ENCODE results near the gene IQCC.

Gene IQCC

GRCh38 chr1:32221980-32222755 is 16.7 kb downstream of the IQCC start, which contains the start of the genes EIF3I and TMEM234:
Gene EIF3I, plus strand, starts transcription at chr1:32222407. Its CDS starts 35 bp downstream, at chr1:32222442.
Gene TMEM234, minus strand, starts transcription at chr1:32222353. Its CDS starts 31 bp downstream, at chr1:32222322.
- H3K27me3 ChIP-seq (ENCODE audit: control insufficient read depth in 1 of 2, insufficient read depth in 2 of 2, low read length in 2 of 2), result no peaks in the 10 kb centered on the region
- H3K36me3 ChIP-seq (ENCODE audit: control insufficient read depth in 1 of 2, insufficient read depth in 2 of 2, low read length in 2 of 2), result peaks cover 19 to 41% of the 10 kb centered on the region in 2 donors
- H3K4me3 ChIP-seq (ENCODE audit: low read depth in 1 of 2, low read length in 2 of 2), result peak within 1 kb of the TSS; percentile 97 to 99
- peak within 1 kb of the TSS; percentile 96 to 98 for H3K9ac ChIP-seq (ENCODE audit: low read depth in 1 of 2, low read length in 2 of 2)
- H3K9me3 ChIP-seq (ENCODE audit: control insufficient read depth in 1 of 2, low read length in 2 of 2), result no peaks in the 10 kb centered on the region
- H3K4me1 ChIP-seq (ENCODE audit: control insufficient read depth in 1 of 2, insufficient read depth in 2 of 2, low read length in 2 of 2), result peaks cover 23 to 28% of the 10 kb centered on the region in 2 donors
- H3K27ac ChIP-seq (ENCODE audit: low read depth, low read length), result peak within 1 kb of the TSS; percentile 86

- no peaks in the 10 kb centered on the region for H3K27me3 ChIP-seq (ENCODE audit: control insufficient read depth in 1 of 2, insufficient read depth in 2 of 2, low read length in 2 of 2)
- H3K4me1 ChIP-seq (ENCODE audit: control insufficient read depth in 1 of 2, insufficient read depth in 2 of 2, low read length in 2 of 2), result peaks cover 23 to 28% of the 10 kb centered on the region in 2 donors
- no peak overlapping the region for H3K4me3 ChIP-seq (ENCODE audit: low read depth in 1 of 2, low read length in 2 of 2)
- H3K9me3 ChIP-seq (ENCODE audit: control insufficient read depth in 1 of 2, low read length in 2 of 2), result no peaks in the 10 kb centered on the region
- peaks cover 29 to 50% of the 10 kb centered on the region in 2 donors for H3K36me3 ChIP-seq (ENCODE audit: control insufficient read depth in 1 of 2, insufficient read depth in 2 of 2, low read length in 2 of 2)
- peak overlapping the region in 1 of 2 donors; percentile 46 for H3K9ac ChIP-seq (ENCODE audit: low read depth in 1 of 2, low read length in 2 of 2)
- no peak overlapping the region for H3K27ac ChIP-seq (ENCODE audit: low read depth, low read length)
These were observed 18.2 kb downstream of the IQCC start for GRCh38 chr1:32223683-32224082.

DNA sequence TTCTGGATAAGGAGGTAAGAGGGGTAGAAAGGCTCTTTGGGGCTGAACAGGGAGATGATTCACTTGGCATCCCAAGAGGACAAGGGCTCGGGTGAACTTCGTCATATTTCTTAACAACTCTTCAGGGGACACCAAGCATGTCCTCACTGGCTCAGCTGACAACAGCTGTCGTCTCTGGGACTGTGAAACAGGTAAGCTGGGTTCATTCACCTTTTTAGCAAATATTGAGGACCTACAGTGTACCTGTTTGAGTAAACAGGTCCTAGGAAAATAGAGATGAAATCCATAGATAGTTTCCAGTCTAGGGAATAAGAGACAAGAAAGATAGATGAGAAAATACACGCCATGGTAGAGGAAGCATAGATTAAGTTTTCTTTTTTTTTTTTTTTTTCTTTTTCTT is 18.8 kb downstream of the IQCC start:
- H3K27me3 ChIP-seq (ENCODE audit: control insufficient read depth in 1 of 2, insufficient read depth in 2 of 2, low read length in 2 of 2), result no peaks in the 10 kb centered on the region
- H3K9me3 ChIP-seq (ENCODE audit: control insufficient read depth in 1 of 2, low read length in 2 of 2), result no peaks in the 10 kb centered on the region
- H3K9ac ChIP-seq (ENCODE audit: low read depth in 1 of 2, low read length in 2 of 2), result peak overlapping the region in 1 of 2 donors; percentile 46
- no peak overlapping the region for H3K4me3 ChIP-seq (ENCODE audit: low read depth in 1 of 2, low read length in 2 of 2)
- H3K27ac ChIP-seq (ENCODE audit: low read depth, low read length), result no peak overlapping the region
- H3K36me3 ChIP-seq (ENCODE audit: control insufficient read depth in 1 of 2, insufficient read depth in 2 of 2, low read length in 2 of 2), result peaks cover 32 to 54% of the 10 kb centered on the region in 2 donors
- H3K4me1 ChIP-seq (ENCODE audit: control insufficient read depth in 1 of 2, insufficient read depth in 2 of 2, low read length in 2 of 2), result peaks cover 23 to 28% of the 10 kb centered on the region in 2 donors

- no peak overlapping the region for H3K9ac ChIP-seq (ENCODE audit: low read depth in 1 of 2, low read length in 2 of 2)
- H3K9me3 ChIP-seq (ENCODE audit: control insufficient read depth in 1 of 2, low read length in 2 of 2), result no peaks in the 10 kb centered on the region
- no peaks in the 10 kb centered on the region for H3K27me3 ChIP-seq (ENCODE audit: control insufficient read depth in 1 of 2, insufficient read depth in 2 of 2, low read length in 2 of 2)
- peaks cover 1 to 4% of the 10 kb centered on the region in 2 donors for H3K4me1 ChIP-seq (ENCODE audit: control insufficient read depth in 1 of 2, insufficient read depth in 2 of 2, low read length in 2 of 2)
- no peak overlapping the region for H3K27ac ChIP-seq (ENCODE audit: low read depth, low read length)
- H3K36me3 ChIP-seq (ENCODE audit: control insufficient read depth in 1 of 2, insufficient read depth in 2 of 2, low read length in 2 of 2), result peaks cover 33 to 68% of the 10 kb centered on the region in 2 donors
- no peak overlapping the region for H3K4me3 ChIP-seq (ENCODE audit: low read depth in 1 of 2, low read length in 2 of 2)
These were observed 23.3 kb downstream of the IQCC start for GRCh38 chr1:32228771-32229170.

- Histone ChIP-seq H3K36me3 (ENCODE audit: control insufficient read depth in 1 of 2, insufficient read depth in 2 of 2, low read length in 2 of 2) (peaks cover 21 to 44% of the 10 kb centered on the region in 2 donors), H3K27ac (ENCODE audit: low read depth, low read length) (no peak overlapping the region), H3K27me3 (ENCODE audit: control insufficient read depth in 1 of 2, insufficient read depth in 2 of 2, low read length in 2 of 2) (no peaks in the 10 kb centered on the region), H3K4me3 (ENCODE audit: low read depth in 1 of 2, low read length in 2 of 2) (no peak overlapping the region), H3K9me3 (ENCODE audit: control insufficient read depth in 1 of 2, low read length in 2 of 2) (no peaks in the 10 kb centered on the region), H3K9ac (ENCODE audit: low read depth in 1 of 2, low read length in 2 of 2) (no peak overlapping the region), H3K4me1 (ENCODE audit: control insufficient read depth in 1 of 2, insufficient read depth in 2 of 2, low read length in 2 of 2) (no peaks in the 10 kb centered on the region)
These were observed 26.5 kb downstream of the IQCC start for GRCh38 chr1:32231843-32232432.

- H3K4me1 ChIP-seq (ENCODE audit: control insufficient read depth in 1 of 2, insufficient read depth in 2 of 2, low read length in 2 of 2), result no peaks in the 10 kb centered on the region
- peaks cover 19 to 36% of the 10 kb centered on the region in 2 donors for H3K36me3 ChIP-seq (ENCODE audit: control insufficient read depth in 1 of 2, insufficient read depth in 2 of 2, low read length in 2 of 2)
- H3K27ac ChIP-seq (ENCODE audit: low read depth, low read length), result no peak overlapping the region
- H3K9me3 ChIP-seq (ENCODE audit: control insufficient read depth in 1 of 2, low read length in 2 of 2), result no peaks in the 10 kb centered on the region
- H3K4me3 ChIP-seq (ENCODE audit: low read depth in 1 of 2, low read length in 2 of 2), result no peak overlapping the region
- no peaks in the 10 kb centered on the region for H3K27me3 ChIP-seq (ENCODE audit: control insufficient read depth in 1 of 2, insufficient read depth in 2 of 2, low read length in 2 of 2)
- H3K9ac ChIP-seq (ENCODE audit: low read depth in 1 of 2, low read length in 2 of 2), result no peak overlapping the region
These were observed 27.3 kb downstream of the IQCC start for GRCh38 chr1:32232558-32233304.

DNA sequence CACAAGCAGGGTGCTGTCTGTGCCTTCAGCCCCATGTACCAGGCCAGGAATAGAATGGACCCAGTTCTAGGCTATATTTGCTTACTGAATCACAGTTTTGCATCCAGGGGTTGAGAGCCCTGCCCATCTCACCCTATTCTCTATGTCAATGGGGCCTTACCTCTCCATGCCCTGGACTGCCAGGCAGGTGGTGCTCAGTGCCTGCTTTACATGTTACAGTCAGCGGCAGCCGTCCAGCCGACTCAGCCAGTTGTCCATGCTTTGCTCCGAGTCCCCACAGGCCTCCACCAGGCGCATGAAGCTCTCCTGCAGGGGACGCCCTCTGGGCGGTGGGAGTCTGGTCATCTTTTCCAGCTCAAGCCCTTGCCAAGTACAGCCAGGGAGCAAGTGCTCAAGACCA is 29.3 kb downstream of the IQCC start:
- H3K27ac ChIP-seq (ENCODE audit: low read depth, low read length), result no peak overlapping the region
- H3K9me3 ChIP-seq (ENCODE audit: control insufficient read depth in 1 of 2, low read length in 2 of 2), result no peaks in the 10 kb centered on the region
- peaks cover 0 to 3% of the 10 kb centered on the region in 2 donors for H3K4me1 ChIP-seq (ENCODE audit: control insufficient read depth in 1 of 2, insufficient read depth in 2 of 2, low read length in 2 of 2)
- H3K36me3 ChIP-seq (ENCODE audit: control insufficient read depth in 1 of 2, insufficient read depth in 2 of 2, low read length in 2 of 2), result peaks cover 8 to 22% of the 10 kb centered on the region in 2 donors
- no peak overlapping the region for H3K9ac ChIP-seq (ENCODE audit: low read depth in 1 of 2, low read length in 2 of 2)
- H3K27me3 ChIP-seq (ENCODE audit: control insufficient read depth in 1 of 2, insufficient read depth in 2 of 2, low read length in 2 of 2), result no peaks in the 10 kb centered on the region
- H3K4me3 ChIP-seq (ENCODE audit: low read depth in 1 of 2, low read length in 2 of 2), result no peak overlapping the region

DNA sequence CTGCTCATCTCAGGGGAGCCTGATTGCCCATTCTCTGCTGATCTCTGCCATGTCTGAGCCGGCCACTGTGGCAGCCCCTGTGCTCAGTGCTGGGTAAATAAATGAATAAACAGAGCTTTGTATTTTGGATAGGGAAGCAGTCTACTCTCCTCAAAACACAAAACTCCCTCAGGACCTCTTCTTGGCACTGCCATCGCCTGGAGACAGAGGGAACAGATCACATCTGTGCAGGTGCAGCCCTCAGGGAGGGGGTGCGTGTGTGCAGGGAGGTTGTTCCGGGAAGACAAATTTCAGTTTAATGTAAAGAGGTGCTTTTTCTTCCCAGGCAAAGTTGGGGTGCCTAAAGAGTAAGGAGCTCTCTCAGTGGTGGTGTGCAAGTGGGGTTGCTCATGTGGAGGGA is 33.9 kb downstream of the IQCC start:
- H3K27me3 ChIP-seq (ENCODE audit: control insufficient read depth in 1 of 2, insufficient read depth in 2 of 2, low read length in 2 of 2), result no peaks in the 10 kb centered on the region
- H3K4me3 ChIP-seq (ENCODE audit: low read depth in 1 of 2, low read length in 2 of 2), result peak overlapping the region in 1 of 2 donors; percentile 71
- H3K36me3 ChIP-seq (ENCODE audit: control insufficient read depth in 1 of 2, insufficient read depth in 2 of 2, low read length in 2 of 2), result no peaks in the 10 kb centered on the region
- H3K9me3 ChIP-seq (ENCODE audit: control insufficient read depth in 1 of 2, low read length in 2 of 2), result no peaks in the 10 kb centered on the region
- H3K27ac ChIP-seq (ENCODE audit: low read depth, low read length), result no peak overlapping the region
- peaks cover 0 to 24% of the 10 kb centered on the region in 2 donors for H3K4me1 ChIP-seq (ENCODE audit: control insufficient read depth in 1 of 2, insufficient read depth in 2 of 2, low read length in 2 of 2)
- no peak overlapping the region for H3K9ac ChIP-seq (ENCODE audit: low read depth in 1 of 2, low read length in 2 of 2)

GRCh38 chr1:32239790-32240139 is 34.3 kb downstream of the IQCC start:
- no peaks in the 10 kb centered on the region for H3K27me3 ChIP-seq (ENCODE audit: control insufficient read depth in 1 of 2, insufficient read depth in 2 of 2, low read length in 2 of 2)
- H3K4me1 ChIP-seq (ENCODE audit: control insufficient read depth in 1 of 2, insufficient read depth in 2 of 2, low read length in 2 of 2), result peaks cover 0 to 24% of the 10 kb centered on the region in 2 donors
- H3K4me3 ChIP-seq (ENCODE audit: low read depth in 1 of 2, low read length in 2 of 2), result peak overlapping the region; percentile 71 to 86
- H3K9me3 ChIP-seq (ENCODE audit: control insufficient read depth in 1 of 2, low read length in 2 of 2), result no peaks in the 10 kb centered on the region
- peak overlapping the region; percentile 59 to 64 for H3K9ac ChIP-seq (ENCODE audit: low read depth in 1 of 2, low read length in 2 of 2)
- peak overlapping the region; percentile 32 for H3K27ac ChIP-seq (ENCODE audit: low read depth, low read length)
- no peaks in the 10 kb centered on the region for H3K36me3 ChIP-seq (ENCODE audit: control insufficient read depth in 1 of 2, insufficient read depth in 2 of 2, low read length in 2 of 2)

All from duodenal mucosa (tissue), 2 donors.